H1 (cell line): ENCODE data around the gene HIVEP2. TPM values are rescaled to one million over a fixed set of nuclear protein-coding genes. Genes with fewer than 3 reads are reported as not detected.

ENCODE experiments used
- CEBPB ChIP-seq: IDR thresholded peaks from 2 replicates; pipeline ENCODE4 v1.6.1; 2012; ENCODE audit warnings: low read depth, low read length
- KDM5A ChIP-seq: fragments of 200-600 bp; IDR thresholded peaks from 2 replicates; pipeline ENCODE4 v1.7.1; 2012; ENCODE audit warnings: mild to moderate bottlenecking, low read length, inconsistent platforms, mixed read lengths
- PHF8 ChIP-seq: fragments of 200-600 bp; sonication (generic); conservative IDR thresholded peaks from 2 replicates; pipeline ENCODE4 v1.7.1; 2012; ENCODE audit warnings: low read depth, mild to moderate bottlenecking, inconsistent platforms, low read length, moderate library complexity
- SUZ12 ChIP-seq: fragments of 200-600 bp; sonication (generic); IDR thresholded peaks from 2 replicates; pipeline ENCODE4 v1.6.1; 2012; ENCODE audit warnings: mild to moderate bottlenecking, inconsistent platforms, low read length, moderate library complexity, mixed read lengths
- polyA plus RNA-seq, 7 experiments: library from polyadenylated mRNA; depleted of rRNA in 3 of 7; stranded (reverse) in 5 of 7; unstranded in 2 of 7; fragments of >200 nt in 5 of 7; fragments of 200-250 nt in 2 of 7; gene quantifications; 1 replicate in 5 of 7; 2 replicates in 1 of 7; 4 replicates in 1 of 7; pipeline versions ENCODE4 v1.2.1 to v1.2.3, GENCODE V29; 2011 to 2013; ENCODE audit warnings: missing spikeins in 2 of 7, mixed read lengths in 2 of 7
- total RNA-seq: library from RNA; stranded (reverse); fragmentation: NEBNext Ultra II Directional; extraction: Animal tissue kit (Norgen Biotek cat#: 25700); gene quantifications from 2 replicates; pipeline ENCODE4 v1.2.1, GENCODE V29; 2021

HIVEP2 gene
- total and polyA plus RNA-seq, 2 of the 8 experiments (the other 6 are each of a cell fraction or from before 2014, with no cell fraction given), result 2.2 to 6.1 TPM

DNA sequence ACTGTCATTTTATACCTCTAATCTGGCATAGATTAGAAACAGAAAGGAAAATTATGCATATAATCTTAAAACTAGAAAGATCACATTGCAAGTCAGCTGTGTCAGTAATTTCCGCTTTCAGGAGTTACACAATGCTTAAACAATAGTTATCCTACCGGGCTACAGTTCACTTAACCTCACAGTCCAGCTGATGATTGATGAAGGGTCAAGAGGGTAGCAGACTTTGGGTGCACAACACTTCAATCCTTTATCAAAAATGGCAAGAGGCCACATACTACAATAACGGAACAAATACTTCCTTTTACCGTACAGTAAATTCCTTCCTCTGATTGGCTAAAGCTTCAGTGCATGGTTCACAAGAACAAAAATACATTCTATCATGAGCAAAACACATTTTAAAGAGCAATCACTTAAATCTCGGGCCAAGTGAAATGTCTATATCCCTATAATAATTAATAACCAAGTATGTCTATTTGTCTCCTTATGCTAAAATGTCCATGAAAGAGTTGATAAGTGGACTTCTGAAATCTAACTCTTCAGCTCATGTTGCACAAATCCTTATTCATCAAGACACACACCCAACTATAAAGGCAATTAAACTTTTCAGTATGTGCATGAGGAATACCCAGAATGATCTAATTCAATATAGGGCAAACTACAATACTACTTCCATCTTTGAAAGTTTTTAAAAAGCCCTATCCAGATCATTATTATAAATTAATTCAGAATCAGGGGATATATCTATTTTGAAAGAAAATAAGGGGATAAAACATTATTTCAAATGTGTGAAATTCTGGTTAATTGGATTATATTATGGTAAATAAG lies 76.8 kb downstream of the HIVEP2 start (continued):
- TF ChIP-seq PHF8, result no peak
- no peak for TF ChIP-seq SUZ12
- no peak for TF ChIP-seq CEBPB
- TF ChIP-seq KDM5A, result no peak
